Stimulated activated CD4-positive, alpha-beta T cell treated with anti-CD3 and anti-CD28 coated beads, TNF-alpha, amount 100 ng/mL, for 4 hours (primary cell): ENCODE results near the gene XPO5.

Experiments used
- DNase-seq, 3 experiments: peaks; one replicate each; pipeline ENCODE4 v3.0.0-alpha.2; 2020; ENCODE audit warnings: low read depth in 3 of 3

The XPO5 gene

DNA sequence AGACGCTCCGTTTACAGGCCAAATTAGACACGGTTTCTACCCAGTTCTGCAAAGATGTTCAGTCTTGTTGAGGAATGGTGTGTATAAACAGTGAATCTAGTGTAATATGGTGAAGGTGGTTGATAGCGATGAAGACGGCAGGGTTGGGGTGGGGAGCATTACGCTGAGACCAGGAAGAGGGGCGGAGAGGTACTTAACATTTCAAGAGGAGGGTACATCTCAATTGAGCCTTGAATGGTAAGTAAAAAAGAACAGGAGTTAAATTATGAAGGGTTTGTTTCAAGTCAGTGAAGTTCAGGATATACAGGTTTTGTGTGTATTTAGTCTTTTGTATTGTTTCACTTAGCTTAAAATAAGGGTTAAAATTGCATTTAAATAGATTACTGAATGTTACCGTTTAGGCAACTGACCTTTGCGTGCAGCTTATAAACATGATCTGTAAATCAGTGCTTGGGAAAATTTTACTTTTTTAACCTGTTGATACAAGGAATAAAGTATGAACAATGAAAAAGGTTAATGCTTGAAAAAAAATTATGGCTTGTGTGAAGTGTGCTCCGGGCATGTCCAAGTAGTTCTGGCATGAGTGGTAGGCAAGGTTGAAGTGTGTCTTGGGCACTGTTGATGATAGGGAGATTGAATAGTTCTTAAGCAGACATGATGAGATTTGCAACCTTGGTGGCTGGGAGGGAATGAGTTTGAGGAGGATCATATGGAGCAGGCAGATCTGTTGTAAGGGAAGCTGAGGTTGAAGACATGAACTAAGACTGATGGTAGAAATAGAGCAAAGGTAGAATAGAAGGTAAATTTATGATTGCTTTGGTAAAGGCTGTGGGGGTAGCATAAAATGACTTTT, 58.1 kb downstream of the XPO5 start:
- no peak for DNase-seq

DNA sequence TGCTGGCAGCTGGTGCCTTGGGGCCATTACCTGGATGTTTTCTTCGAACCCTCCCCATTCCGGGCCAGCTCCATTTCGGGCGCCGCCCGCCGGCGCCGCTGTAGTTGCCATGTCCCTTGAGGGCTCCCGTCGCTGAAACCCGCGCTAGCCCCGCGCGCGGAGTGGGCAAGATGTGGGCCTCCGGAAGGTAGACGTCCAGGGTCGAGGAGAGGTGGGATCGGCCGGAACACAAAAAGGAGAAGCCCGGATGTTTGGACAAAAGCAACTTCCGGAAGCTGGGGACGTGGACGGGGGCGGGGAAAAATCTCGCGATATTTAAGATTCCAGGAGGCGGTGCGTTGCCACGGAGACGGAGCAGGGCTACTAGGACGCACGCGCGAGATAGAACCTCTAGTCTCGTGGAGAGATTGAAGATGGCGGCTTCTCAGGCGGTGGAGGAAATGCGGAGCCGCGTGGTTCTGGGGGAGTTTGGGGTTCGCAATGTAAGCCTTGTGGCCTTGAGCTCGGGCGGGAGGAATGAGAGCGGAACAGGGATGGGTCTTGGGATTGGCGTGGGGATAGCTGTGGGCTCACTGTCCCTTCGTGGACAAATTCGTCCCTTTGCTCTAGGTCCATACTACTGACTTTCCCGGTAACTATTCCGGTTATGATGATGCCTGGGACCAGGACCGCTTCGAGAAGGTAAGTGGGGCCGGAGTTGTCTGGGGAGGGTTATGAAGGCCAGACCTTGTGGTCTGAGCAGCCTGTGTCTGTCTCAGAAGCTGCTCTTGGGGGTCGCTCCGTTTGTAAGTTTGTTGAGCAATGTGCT, 58.9 kb downstream of the XPO5 start, which contains the start of the genes POLR1C and YIPF3:
Gene POLR1C (plus strand): TSS at position 393 of the 808 bp plus-strand sequence. CDS start 21 bp downstream, at position 414.
Gene YIPF3 (minus strand): TSS at position 230 of the 808 bp plus-strand sequence. CDS start 119 bp downstream, at position 111.
- peak; percentile 81 to 96 (median 94) for DNase-seq

DNA sequence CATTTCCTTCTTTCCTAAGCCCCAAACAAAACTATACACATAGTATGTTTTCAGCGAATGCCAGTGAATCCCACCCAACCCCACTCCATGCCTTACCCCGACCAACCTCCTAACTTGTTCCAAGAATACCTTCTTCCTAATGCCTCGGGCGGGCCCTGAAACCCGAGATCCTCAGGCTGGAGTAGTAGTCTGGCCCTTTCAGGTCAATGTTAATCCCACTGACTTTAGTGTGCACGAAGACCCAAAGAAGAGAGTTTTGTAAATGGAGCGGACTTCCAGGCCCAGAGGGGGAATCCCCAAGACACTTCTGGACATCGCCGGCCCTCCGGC, 59.5 kb downstream of the XPO5 start:
- no peak for DNase-seq

DNA sequence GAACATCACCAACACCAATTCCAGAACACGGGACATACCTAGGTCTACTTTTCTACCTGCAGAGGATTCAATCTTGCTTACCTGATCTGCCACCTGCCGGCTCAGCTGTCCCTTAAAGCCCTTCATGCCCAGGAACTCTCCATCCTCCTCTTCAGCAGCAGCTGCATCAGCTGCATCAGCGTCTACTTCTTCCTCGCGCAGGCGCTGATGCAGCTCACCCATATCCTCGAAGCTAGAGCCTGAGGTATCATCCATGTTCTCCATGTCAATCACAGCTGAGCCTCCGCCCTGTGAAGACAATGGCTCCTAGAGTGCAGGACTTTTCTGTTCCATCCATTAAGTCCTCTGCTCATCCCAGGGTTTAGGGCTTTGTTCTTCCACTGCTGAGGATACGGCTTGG, 60.0 kb downstream of the XPO5 start:
- DNase-seq, result no peak

DNA sequence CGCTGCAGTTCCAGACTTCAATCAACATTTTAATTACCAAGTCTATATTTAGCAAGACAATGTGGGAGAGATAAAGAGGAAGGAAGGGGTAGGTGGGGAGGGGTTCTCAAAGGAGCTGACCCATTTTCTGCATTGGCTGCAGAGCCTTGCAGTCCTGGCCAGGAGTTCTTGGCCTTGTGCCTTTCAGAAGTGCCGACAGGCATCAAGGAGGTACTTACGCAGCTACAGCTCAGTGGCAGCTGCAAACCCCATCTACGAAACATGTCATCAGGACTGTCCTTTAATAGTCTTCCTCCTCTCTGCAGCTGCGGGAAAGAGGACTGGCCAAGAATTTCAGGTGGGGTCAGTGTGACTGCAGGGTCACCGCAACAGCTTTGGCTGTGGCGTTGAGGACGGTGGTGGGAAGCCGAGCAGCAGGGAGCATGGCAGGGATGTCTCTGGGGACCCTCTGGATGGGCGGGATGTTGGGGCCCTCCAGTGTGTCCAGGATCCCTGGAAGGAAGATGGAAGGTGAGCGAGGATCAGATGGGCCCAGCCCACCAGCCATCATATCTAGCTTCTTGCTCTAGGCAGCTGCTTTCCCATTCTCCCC, 63.9 kb downstream of the XPO5 start:
- no peak for DNase-seq

DNA sequence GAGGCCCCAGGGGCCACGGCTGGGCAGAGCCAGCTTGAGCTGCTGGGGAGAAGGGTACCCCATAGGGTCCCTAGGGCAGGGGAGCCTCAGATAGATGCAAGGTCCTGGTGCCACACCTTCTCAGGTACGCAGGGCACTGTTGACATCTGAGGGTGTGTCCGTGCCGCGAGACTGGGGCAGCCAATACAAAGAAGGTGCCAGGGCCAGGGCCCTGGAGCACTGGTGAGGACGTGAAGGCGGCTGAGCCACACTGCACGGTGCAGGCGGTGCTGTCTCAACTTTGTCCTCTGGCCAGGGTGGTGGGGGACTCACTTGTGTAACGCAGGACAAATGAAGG, 65.0 kb downstream of the XPO5 start:
- no peak for DNase-seq

DNA sequence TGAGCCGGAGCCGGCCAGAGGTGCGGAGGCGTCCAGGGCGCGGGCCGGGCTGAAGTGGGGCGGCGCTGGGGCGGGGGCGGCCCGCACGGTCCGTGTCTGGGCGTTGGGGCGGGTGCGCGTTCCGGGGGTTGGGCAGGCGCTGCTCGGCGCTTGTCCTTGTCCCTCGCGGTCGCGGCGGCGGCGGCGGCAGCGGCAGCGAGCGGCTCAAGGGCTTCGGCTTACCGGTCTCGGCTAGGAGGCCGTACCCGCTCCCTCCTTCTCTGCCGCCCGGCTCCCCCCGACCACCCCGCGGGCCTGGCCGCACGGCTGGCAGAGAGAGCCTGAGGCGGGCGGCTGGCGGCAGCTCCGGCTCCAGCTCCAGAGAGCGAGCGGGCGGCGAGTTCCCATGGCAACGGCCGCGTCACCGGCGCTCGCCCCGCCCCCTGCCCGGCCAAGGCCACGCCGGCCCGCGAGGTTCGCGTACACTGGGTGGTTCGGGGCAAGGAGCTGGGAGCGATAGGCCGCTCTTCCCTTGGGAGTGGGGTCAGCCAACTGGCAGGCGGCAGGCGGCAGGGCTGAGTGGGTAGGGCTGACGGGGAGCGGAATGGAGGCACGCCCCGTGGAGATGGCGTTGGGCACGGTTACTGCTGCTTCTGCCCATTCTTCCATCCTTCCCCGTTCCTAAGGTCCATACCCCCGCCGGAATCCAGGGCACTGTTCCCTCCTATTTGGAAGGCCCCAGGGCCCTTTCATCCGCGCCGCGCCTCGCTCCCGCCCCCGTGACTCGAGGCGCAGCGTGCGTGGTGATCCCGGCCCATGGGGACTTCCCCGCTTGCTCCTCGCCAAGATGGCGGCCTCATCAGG, 65.6 kb downstream of the XPO5 start, which contains the start of gene LRRC73:
Gene LRRC73 (minus strand): TSS at position 363 of the 843 bp plus-strand sequence. CDS start 561 bp downstream, outside the sequence.
- DNase-seq, result peak; percentile 58 to 74 (median 66)

DNA sequence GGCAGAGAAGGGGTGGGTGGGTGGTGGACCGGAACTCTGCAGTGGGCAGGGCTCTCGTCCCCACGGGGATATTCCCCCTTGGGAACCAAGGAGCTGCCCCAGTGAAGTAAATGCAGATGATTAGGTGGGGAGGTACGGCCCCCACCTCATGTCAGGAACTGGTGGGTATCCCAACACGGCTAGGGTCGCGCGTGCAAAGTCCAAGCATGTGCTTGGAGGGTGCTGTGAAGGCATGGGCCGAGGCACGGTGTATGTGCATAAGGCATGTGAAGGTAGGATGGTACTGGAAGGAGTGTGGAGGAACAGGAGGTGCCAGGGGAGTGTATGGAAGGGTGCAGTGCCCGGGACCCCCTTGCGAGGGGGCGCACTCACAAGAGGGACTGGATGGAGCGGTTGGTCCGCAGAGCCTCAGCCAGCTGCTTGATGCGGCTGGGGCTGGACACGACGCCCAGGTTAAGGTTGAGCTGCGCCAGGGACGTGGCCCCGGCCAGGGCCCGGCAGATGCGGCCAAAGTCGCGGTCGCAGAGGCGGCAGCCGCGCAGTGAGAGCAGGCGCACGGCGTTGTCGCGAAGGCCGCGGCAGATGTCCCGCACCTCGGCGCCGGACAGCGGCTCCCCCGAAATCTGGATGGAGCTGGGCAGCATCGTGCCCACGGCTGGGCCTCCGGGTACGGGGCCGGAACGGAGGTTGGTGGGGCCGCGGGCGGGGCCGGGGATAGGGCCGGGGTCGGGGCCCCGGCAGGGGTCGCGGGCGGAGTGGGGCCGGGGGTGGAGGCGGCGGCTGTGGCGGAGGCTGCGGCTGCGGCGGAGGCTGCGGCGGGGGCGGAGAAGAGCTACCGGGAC, 66.5 kb downstream of the XPO5 start:
- no peak for DNase-seq

DNA sequence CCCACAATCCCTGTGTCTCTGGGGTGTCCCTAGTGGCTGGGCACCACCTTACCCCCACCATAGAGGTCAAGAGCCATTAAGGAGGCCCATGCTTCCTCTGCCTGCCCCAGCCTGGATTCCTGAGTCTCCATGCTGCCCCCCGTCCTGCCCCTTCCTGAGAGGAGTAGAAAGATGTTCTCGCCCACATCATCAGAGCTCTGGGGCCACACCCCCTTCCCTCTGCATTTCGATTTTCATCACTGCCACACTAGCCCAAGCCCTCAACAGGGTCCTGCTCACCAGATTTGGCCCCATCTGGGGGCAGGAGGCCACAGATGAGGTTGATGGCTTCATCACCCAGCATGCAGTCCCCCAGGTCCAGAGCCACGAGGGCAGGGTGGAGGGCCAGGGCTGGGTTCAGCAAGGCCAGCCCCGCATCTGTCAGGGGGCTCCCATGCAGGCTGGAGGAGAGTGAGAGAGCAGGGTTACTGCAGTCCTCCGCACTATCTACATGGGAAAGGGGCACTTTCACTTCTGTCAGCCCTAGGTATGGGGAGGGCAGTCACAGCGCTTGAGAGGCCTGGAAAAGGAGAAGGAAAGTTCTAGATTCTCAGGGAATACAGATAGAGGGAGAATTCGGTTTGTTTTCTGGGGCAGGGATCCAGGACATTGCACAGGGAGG, 67.2 kb downstream of the XPO5 start:
- no peak for DNase-seq

DNA sequence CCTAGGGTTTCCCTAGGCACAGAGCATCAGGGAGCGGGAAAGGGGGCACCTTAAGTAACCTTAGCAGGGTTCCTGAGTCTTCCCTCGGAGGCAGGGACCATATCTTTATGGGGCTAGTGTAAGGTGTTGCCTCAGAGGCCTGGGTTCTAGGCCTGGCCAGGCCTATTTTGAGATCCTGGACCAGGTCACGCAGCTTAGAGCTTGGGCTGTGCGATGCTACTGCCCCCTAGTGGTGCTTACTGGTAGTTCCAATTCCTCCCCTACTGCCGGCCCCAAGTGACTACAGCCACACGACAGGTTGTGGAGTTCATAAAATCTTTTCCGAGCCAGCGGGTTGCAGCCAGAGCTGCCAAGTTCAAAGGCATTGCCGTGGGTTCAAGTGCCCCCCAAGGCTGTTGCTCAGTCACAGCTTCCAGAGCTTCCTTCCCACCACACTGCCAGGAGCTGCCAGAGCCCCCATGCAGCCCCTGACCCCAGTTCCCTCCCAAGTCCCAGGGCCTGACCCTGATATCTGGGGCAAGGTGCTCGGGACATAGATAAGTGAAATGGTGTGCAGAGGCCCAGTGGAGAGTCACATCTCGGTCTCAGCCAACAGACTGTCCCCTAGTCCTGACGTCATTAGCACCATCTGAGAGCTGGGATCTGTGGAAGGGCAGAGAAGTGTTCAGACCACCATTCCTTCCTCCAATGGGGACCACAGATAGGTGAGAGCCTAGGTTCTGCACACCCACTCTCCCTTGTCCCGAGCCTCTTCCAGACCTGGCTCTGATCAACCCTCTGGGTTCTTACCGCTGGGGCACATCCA, 69.0 kb downstream of the XPO5 start:
- DNase-seq, result peak; percentile 50 to 71 (median 59)

DNA sequence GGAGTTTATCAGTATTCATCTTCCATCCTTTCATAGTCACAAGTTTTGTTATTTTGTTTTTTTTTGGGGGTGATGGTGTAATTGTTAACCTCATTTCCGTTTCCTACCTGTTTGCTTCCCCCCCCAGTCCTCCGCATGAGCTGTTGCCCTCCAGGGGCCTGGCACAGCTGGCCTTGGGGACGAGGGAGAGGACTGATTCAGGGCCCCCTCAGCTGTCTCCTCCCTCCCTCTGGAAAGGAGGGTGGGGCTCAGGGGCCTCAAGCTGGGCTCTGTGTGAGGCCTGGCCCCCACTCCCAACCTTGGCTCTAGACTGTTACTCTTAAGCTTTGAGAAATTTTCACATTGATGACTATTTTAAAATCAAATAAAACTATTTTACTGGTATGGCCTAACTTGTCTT, 69.7 kb downstream of the XPO5 start:
- DNase-seq, result no peak

DNA sequence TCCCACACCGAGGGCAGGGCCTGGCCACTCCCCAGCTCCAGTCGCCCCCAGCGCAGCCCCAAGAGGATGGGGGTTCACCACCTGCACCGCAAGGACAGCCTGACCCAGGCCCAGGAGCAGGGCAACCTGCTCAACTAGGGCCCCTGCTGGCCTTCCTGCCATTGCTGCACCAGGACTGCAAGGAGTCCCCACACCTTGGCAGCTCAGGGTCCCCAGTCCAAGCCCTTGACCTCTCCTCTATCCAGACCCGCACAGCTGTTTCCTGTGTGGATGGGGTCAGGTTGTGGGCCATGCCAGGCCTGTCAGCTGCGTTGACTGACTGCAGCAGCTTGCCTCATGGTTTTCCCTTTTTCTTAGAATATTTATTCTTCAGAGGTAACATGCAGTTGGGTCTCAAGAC, 70.1 kb downstream of the XPO5 start:
- DNase-seq, result no peak

DNA sequence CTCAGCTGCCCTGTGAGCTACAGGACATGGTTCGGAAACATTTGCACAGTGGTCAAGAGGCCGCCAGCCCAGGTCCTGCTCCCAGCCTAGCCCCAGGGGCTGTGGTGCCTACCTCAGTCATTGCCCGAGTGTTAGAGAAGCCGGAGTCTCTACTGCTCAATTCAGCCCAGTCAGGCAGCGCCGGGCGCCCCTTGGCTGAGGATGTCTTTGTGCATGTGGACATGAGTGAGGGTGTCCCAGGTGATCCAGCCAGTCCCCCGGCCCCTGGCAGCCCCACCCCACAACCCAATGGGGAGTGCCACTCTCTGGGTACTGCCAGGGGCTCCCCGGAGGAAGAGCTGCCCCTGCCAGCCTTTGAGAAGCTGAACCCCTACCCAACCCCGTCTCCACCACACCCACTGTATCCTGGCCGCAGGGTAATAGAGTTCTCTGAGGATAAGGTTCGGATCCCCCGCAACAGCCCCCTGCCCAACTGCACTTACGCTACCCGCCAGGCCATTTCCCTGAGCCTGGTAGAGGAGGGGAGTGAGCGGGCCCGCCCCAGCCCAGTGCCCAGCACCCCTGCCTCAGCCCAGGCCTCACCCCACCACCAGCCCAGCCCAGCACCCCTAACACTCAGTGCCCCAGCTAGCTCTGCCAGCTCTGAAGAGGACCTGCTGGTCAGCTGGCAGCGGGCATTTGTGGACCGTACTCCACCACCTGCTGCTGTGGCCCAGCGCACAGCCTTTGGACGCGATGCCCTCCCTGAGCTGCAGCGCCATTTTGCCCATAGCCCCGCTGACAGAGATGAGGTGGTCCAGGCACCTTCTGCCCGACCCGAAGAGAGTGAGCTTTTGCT, 70.9 kb downstream of the XPO5 start:
- no peak for DNase-seq

DNA sequence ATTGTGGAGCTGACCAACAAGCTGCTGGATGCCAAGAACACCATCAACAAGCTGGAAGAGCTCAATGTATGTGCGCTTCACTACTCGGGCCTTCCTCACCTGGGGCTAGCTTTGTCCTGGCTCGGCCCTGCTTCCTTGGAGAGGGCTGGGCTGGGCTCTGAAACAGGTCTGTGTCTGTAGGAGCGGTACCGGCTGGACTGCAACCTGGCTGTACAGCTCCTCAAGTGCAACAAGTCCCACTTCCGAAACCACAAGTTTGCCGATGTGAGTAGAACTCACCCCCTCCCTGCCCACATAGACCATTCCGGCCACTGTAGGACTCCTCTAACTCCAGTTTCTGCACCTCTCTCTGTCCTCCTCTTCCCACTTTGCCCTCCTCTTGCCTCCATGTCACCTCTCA, 72.4 kb downstream of the XPO5 start:
- no peak for DNase-seq

DNA sequence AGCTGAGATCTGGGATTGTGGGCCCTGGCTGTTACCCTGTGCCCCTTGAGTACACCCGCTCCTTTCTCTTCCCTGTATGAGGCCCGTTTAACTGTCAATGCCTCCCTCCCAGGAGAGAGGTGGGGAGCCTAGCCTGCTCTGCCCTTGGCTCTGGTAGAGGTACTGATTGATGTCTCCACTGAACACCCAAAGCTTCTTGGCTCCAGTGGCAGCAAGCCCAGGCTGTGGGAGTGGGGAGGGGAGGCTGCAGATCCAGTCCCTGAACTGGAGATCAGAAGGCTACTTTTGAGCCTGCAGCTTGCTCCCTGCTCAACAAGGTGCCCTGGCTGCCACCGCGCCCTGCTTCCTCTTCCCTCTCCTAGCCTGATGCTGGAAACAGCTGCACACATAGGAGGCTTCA, 73.2 kb downstream of the XPO5 start:
- no peak for DNase-seq

DNA sequence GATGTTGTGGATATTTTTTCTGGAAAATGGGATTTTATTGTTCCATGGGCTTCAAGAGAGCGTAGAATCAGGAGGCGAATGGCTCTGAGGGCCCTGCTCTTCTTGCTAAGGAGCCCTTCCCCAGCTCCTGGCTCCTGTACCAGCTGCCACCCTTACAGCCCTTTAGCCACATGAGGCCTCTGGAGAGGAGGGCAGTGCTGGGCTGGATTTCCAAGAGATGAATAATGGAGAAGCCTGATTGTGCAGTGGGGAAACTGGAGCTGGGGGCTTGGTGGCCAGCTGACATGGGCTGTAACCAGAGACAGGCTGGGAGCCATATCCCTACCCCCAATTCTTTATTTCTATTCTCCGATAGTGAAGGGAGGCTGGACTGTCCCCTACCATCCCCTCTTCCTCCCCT, 74.9 kb downstream of the XPO5 start:
- DNase-seq, result no peak

DNA sequence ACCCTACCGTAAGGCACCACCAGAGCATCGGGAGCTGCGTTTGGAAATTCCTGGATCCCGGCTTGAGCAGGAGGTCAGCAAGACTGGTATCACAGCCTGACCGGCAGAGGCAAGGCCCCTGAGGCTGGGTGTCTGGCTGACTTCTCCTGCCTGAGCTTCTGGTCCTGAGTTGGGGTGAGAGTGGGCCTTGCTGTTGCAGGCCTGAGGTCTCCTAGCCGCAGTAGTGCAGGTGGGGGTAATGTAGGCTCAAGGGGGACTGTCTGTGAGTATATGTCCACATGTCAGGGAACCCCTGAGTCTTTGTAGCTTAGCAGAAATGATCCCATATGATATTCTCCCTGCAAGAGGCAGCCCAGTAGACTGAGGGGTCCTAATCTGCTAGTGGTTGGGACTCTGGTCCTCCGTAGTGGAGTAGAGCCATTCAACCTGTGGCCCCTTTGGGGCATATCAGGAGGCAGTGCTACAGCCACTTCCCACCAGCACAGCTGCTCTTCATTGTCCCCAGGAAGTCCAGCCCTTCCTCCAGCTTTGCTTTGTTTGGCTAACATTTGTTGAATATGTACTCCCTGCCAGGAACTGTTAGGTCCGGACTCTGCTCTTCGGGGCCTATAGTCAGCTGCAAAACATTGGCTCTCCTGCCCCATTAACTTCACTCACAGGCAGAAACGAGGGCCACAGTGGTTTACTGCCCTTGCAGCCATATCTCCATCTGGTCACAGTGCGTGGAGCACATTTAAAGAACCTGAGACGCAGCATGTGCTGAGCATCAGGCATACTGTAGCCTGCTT, 76.6 kb downstream of the XPO5 start:
- no peak for DNase-seq
